Astrocyte (in vitro differentiated cells and primary cell): ENCODE measurements around the gene DMBX1. TPM values are rescaled to one million over a fixed set of nuclear protein-coding genes. Genes with fewer than 3 reads are reported as not detected.

Experiments used
- DNase-seq: peaks from one replicate; pipeline ENCODE4 v3.0.0-alpha.2; 2010; ENCODE audit warnings: low read depth
- FAIRE-seq: peaks from 2 replicates; lab custom pipeline; 2011; peaks lifted over from hg19 to GRCh38; lab: Jason Lieb, UNC
- H2AFZ ChIP-seq: 2 replicates; pipeline ENCODE4 v1.6.0; 2012; ENCODE audit warnings: low read depth, low read length, inconsistent platforms
- H3K27ac ChIP-seq: 2 replicates; pipeline ENCODE4 v1.5.1; 2011; ENCODE audit warnings: low read depth, low read length, inconsistent platforms
- H3K27me3 ChIP-seq: 2 replicates; pipeline ENCODE4 v1.6.0; 2011; ENCODE audit warnings: low read length, inconsistent platforms; ENCODE audit not compliant: insufficient read depth
- H3K36me3 ChIP-seq: 2 replicates; pipeline ENCODE4 v1.5.1; 2011; ENCODE audit warnings: low read length, inconsistent platforms; ENCODE audit not compliant: insufficient read depth
- H3K4me1 ChIP-seq: 2 replicates; pipeline ENCODE4 v1.5.1; 2011; ENCODE audit warnings: low read length, inconsistent platforms; ENCODE audit not compliant: insufficient read depth
- H3K4me2 ChIP-seq: 2 replicates; pipeline ENCODE4 v1.6.0; 2012; ENCODE audit warnings: low read length, inconsistent platforms
- H3K4me3 ChIP-seq: 2 replicates; pipeline ENCODE4 v1.5.1; 2011; ENCODE audit warnings: low read depth, mild to moderate bottlenecking, low read length, inconsistent platforms; ENCODE audit not compliant: insufficient read depth
- H3K79me2 ChIP-seq: 2 replicates; pipeline ENCODE4 v1.6.0; 2012; ENCODE audit warnings: mild to moderate bottlenecking, low read length, inconsistent platforms; ENCODE audit not compliant: insufficient read depth
- H3K9ac ChIP-seq: 2 replicates; pipeline ENCODE4 v1.6.0; 2012; ENCODE audit warnings: mild to moderate bottlenecking, low read length, inconsistent platforms
- H3K9me3 ChIP-seq: 2 replicates; pipeline ENCODE4 v1.5.1; 2012; ENCODE audit warnings: low read depth, mild to moderate bottlenecking, low read length, inconsistent platforms; ENCODE audit not compliant: insufficient read depth
- H4K20me1 ChIP-seq: 2 replicates; pipeline ENCODE4 v1.6.0; 2012; ENCODE audit warnings: low read length, inconsistent platforms; ENCODE audit not compliant: insufficient read depth
- H3K27ac Mint-ChIP-seq: one replicate; pipeline ENCODE4 v1.8.0; 2021; ENCODE audit warnings: mild to moderate bottlenecking, mixed read lengths; ENCODE audit not compliant: unreplicated experiment
- H3K27me3 Mint-ChIP-seq: one replicate; pipeline ENCODE4 v1.8.0; 2021; ENCODE audit warnings: low read depth, mixed read lengths; ENCODE audit not compliant: unreplicated experiment
- H3K36me3 Mint-ChIP-seq: one replicate; pipeline ENCODE4 v1.8.0; 2021; ENCODE audit warnings: low read depth, mixed read lengths; ENCODE audit not compliant: unreplicated experiment
- H3K4me1 Mint-ChIP-seq: one replicate; pipeline ENCODE4 v1.8.0; 2021; ENCODE audit warnings: low read depth, mixed read lengths; ENCODE audit not compliant: unreplicated experiment
- H3K4me3 Mint-ChIP-seq: one replicate; pipeline ENCODE4 v1.8.0; 2021; ENCODE audit warnings: mild to moderate bottlenecking, moderate library complexity, mixed read lengths; ENCODE audit not compliant: unreplicated experiment
- H3K9me3 Mint-ChIP-seq: one replicate; pipeline ENCODE4 v1.8.0; 2021; ENCODE audit warnings: mild to moderate bottlenecking, mixed read lengths; ENCODE audit not compliant: unreplicated experiment
- EZH2 ChIP-seq: IDR thresholded peaks from 2 replicates; pipeline ENCODE4 v1.6.1; 2012; ENCODE audit warnings: mild to moderate bottlenecking, low read length, inconsistent platforms; ENCODE audit not compliant: insufficient read depth
- total RNA-seq: library from RNA; stranded (reverse); gene quantifications from 2 replicates; pipeline ENCODE4 v1.2.1, GENCODE V29; 2021
- TF ChIP-seq, protein P1 (sequence below): IDR thresholded peaks from 2 replicates; pipeline ENCODE4 v1.5.1; 2011; ENCODE audit warnings: low read depth, mild to moderate bottlenecking, inconsistent platforms, low read length, moderate library complexity; ENCODE audit not compliant: insufficient read depth

DMBX1 gene
- total RNA-seq, 1 donor from 2014 or later, result 0.07 TPM

DNA sequence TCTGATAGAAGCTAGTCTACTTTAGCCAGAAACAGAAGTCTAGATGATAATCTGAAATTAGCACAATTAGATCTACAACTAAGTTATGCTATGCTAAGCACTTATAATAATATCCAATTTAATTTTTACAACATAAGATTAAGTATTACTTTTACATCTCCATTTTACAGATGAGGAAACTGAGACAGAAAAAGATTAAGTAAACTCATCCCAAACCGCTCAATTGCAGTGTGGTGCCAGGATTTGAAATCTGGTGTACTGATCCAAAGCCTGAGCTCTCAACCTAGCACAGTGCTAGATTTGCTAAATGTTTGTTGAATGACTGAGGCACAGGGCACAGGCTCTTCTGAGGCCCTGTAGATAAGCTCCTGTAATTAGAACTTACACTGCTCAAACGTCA lies 48.0 kb downstream of the DMBX1 start:
- no peak overlapping the region for H2AFZ ChIP-seq
- Mint-ChIP-seq H3K4me1 (peaks cover 3% of the 10 kb centered on the region), H3K4me3 (no peak overlapping the region), H3K27ac (no peak overlapping the region), H3K36me3 (no peaks in the 10 kb centered on the region), H3K27me3 (peaks cover 70% of the 10 kb centered on the region), H3K9me3 (peaks cover 5% of the 10 kb centered on the region)
- H3K27me3 ChIP-seq, result peaks cover 31% of the 10 kb centered on the region
- FAIRE-seq, result no peak
- no peak for TF ChIP-seq EZH2
- TF ChIP-seq, protein P1, sequence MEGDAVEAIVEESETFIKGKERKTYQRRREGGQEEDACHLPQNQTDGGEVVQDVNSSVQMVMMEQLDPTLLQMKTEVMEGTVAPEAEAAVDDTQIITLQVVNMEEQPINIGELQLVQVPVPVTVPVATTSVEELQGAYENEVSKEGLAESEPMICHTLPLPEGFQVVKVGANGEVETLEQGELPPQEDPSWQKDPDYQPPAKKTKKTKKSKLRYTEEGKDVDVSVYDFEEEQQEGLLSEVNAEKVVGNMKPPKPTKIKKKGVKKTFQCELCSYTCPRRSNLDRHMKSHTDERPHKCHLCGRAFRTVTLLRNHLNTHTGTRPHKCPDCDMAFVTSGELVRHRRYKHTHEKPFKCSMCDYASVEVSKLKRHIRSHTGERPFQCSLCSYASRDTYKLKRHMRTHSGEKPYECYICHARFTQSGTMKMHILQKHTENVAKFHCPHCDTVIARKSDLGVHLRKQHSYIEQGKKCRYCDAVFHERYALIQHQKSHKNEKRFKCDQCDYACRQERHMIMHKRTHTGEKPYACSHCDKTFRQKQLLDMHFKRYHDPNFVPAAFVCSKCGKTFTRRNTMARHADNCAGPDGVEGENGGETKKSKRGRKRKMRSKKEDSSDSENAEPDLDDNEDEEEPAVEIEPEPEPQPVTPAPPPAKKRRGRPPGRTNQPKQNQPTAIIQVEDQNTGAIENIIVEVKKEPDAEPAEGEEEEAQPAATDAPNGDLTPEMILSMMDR, result no peak
- no peaks in the 10 kb centered on the region for H3K79me2 ChIP-seq
- no peak overlapping the region for H3K4me2 ChIP-seq
- H3K4me3 ChIP-seq, result no peak overlapping the region
- DNase-seq, result no peak
- H3K27ac ChIP-seq, result no peak overlapping the region
- H3K9me3 ChIP-seq, result no peaks in the 10 kb centered on the region
- no peaks in the 10 kb centered on the region for H4K20me1 ChIP-seq
- no peak overlapping the region for H3K9ac ChIP-seq
- H3K36me3 ChIP-seq, result no peaks in the 10 kb centered on the region
- H3K4me1 ChIP-seq, result peaks cover 2% of the 10 kb centered on the region

DNA sequence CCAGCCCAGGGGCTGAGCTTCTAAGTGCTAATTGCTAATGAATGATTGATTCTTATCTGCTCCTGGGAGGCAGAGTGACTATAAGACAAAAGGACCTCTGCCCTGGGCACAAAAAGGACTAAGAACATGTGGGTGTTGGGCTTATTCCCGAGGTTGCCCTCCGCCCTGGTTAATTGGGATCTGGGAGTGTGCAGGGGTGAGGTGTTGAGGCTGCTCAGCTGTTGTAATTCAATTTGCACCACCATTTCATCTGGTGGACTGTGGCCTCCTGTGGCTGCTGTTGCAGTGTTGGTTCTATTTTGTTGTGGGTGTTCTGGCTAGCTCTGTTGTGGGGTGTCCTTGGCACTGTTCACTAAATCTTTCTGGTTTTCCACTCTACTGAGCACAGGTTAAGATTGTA lies 48.5 kb downstream of the DMBX1 start:
- Mint-ChIP-seq H3K27ac (no peak overlapping the region), H3K4me1 (peaks cover 3% of the 10 kb centered on the region), H3K36me3 (no peaks in the 10 kb centered on the region), H3K9me3 (peaks cover 5% of the 10 kb centered on the region), H3K4me3 (no peak overlapping the region), H3K27me3 (peaks cover 75% of the 10 kb centered on the region)
- peaks cover 2% of the 10 kb centered on the region for H3K4me1 ChIP-seq
- no peak overlapping the region for H2AFZ ChIP-seq
- H3K9me3 ChIP-seq, result no peaks in the 10 kb centered on the region
- DNase-seq, result no peak
- H3K27ac ChIP-seq, result no peak overlapping the region
- no peaks in the 10 kb centered on the region for H3K36me3 ChIP-seq
- H3K79me2 ChIP-seq, result no peaks in the 10 kb centered on the region
- no peak overlapping the region for H3K4me3 ChIP-seq
- H3K9ac ChIP-seq, result no peak overlapping the region
- FAIRE-seq, result no peak
- no peak overlapping the region for H3K4me2 ChIP-seq
- H3K27me3 ChIP-seq, result peaks cover 35% of the 10 kb centered on the region
- H4K20me1 ChIP-seq, result no peaks in the 10 kb centered on the region
- TF ChIP-seq, protein P1, result no peak
- TF ChIP-seq EZH2, result no peak

Other genes with a start within 250 kb of the DMBX1 start
- 1.9 and 2.4 TPM in 2 replicates for gene RAD54L, start 242.1 kb upstream of the DMBX1 start, total RNA-seq
- 88.2 and 94.5 TPM in 2 replicates for gene LRRC41, start 186.2 kb upstream of the DMBX1 start, total RNA-seq
- gene UQCRH, start 186.1 kb upstream of the DMBX1 start, total RNA-seq, result 299 and 337 TPM in 2 replicates
- gene NSUN4, start 149.0 kb upstream of the DMBX1 start, total RNA-seq, result 15.5 and 16.9 TPM in 2 replicates
- gene FAAH, start 95.5 kb upstream of the DMBX1 start, total RNA-seq, result 1.2 and 1.9 TPM in 2 replicates
- gene KNCN, start 61.8 kb downstream of the DMBX1 start, total RNA-seq, result not detected in 2 replicates
- 22.8 and 26.9 TPM in 2 replicates for gene MKNK1, start 114.4 kb downstream of the DMBX1 start, total RNA-seq
- gene MOB3C, start 127.0 kb downstream of the DMBX1 start, total RNA-seq, result 4.8 and 5.5 TPM in 2 replicates
- 19.3 and 20.2 TPM in 2 replicates for gene ATPAF1, start 178.5 kb downstream of the DMBX1 start, total RNA-seq
- not detected in 2 replicates for gene TEX38, start 182.0 kb downstream of the DMBX1 start, total RNA-seq
- gene EFCAB14, start 229.3 kb downstream of the DMBX1 start, total RNA-seq, result 47.3 and 50.7 TPM in 2 replicates